ENCODE measurements around the gene PKP4. TPM values are rescaled to one million over a fixed set of nuclear protein-coding genes. Genes with fewer than 3 reads are reported as not detected.

The PKP4 gene
- total RNA-seq, 1 donor = 62.2 TPM

GRCh38 chr2:158491072-158491471 is 34.3 kb downstream of the PKP4 start:
- DNase-seq (ENCODE audit: low read depth) = no peak
- TF ChIP-seq CTCF (IDR thresholded peaks at IDR 0.05; ENCODE audit: insufficient read depth, low read depth, low read length) = no peak

GRCh38 chr2:158493458-158493857 is 36.7 kb downstream of the PKP4 start:
- DNase-seq (ENCODE audit: low read depth) = no peak
- TF ChIP-seq CTCF (IDR thresholded peaks at IDR 0.05; ENCODE audit: insufficient read depth, low read depth, low read length) = no peak
- H3K4me3 ChIP-seq (ENCODE audit: low read depth, low read length) = no peak overlapping the region

More at GRCh38 chr2:158491072-158491471, 34.3 kb downstream of the PKP4 start:
- H3K4me3 ChIP-seq (ENCODE audit: low read depth, low read length) = no peak overlapping the region

- no peak for TF ChIP-seq CTCF (IDR thresholded peaks at IDR 0.05; ENCODE audit: insufficient read depth, low read depth, low read length)
- H3K4me3 ChIP-seq (ENCODE audit: low read depth, low read length) = no peak overlapping the region
- DNase-seq (ENCODE audit: low read depth) = no peak
Measured at GRCh38 chr2:158495175-158495574, 38.4 kb downstream of the PKP4 start.

GRCh38 chr2:158496986-158497385 is 40.2 kb downstream of the PKP4 start:
- DNase-seq (ENCODE audit: low read depth) = no peak
- H3K4me3 ChIP-seq (ENCODE audit: low read depth, low read length) = no peak overlapping the region
- no peak for TF ChIP-seq CTCF (IDR thresholded peaks at IDR 0.05; ENCODE audit: insufficient read depth, low read depth, low read length)

GRCh38 chr2:158497486-158497885 is 40.7 kb downstream of the PKP4 start:
- peak; percentile 43 for DNase-seq (ENCODE audit: low read depth)
- H3K4me3 ChIP-seq (ENCODE audit: low read depth, low read length) = no peak overlapping the region
- TF ChIP-seq CTCF (IDR thresholded peaks at IDR 0.05; ENCODE audit: insufficient read depth, low read depth, low read length) = no peak

GRCh38 chr2:158498043-158498748 is 41.4 kb downstream of the PKP4 start:
- DNase-seq (ENCODE audit: low read depth) = no peak
- H3K4me3 ChIP-seq (ENCODE audit: low read depth, low read length) = no peak overlapping the region
- no peak for TF ChIP-seq CTCF (IDR thresholded peaks at IDR 0.05; ENCODE audit: insufficient read depth, low read depth, low read length)

GRCh38 chr2:158498749-158499136 is 42.0 kb downstream of the PKP4 start:
- TF ChIP-seq CTCF (IDR thresholded peaks at IDR 0.05; ENCODE audit: insufficient read depth, low read depth, low read length) = no peak
- no peak for DNase-seq (ENCODE audit: low read depth)
- no peak overlapping the region for H3K4me3 ChIP-seq (ENCODE audit: low read depth, low read length)

Measured in fibroblast of villous mesenchyme (primary cell).